Measurements from ENCODE around the gene CHMP3. TPM values are rescaled to one million over a fixed set of nuclear protein-coding genes. Genes with fewer than 3 reads are reported as not detected.

CHMP3 gene
- total RNA-seq, 2 donors from 2014 or later: 64.6 to 70.0 TPM

DNA sequence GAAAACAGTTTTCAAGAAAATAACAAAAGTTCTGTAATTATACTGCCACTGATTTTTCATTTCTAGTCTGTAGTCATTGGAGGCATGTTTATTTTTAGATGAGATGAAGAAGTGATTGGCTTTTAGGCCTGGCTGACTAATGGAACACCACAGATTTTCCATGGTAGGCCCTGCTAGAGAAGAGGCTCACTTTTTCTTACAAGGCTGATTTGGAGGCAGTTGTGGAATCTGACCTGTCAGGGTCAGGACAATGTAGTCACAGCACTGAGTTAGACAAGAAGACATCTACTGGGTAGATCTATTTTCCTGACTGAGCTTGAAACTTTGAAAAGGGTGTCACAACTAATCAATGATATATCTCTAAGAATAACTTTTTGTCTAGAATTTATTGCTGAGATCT, 78.1 kb downstream of the CHMP3 start:
- TF ChIP-seq, protein P1, sequence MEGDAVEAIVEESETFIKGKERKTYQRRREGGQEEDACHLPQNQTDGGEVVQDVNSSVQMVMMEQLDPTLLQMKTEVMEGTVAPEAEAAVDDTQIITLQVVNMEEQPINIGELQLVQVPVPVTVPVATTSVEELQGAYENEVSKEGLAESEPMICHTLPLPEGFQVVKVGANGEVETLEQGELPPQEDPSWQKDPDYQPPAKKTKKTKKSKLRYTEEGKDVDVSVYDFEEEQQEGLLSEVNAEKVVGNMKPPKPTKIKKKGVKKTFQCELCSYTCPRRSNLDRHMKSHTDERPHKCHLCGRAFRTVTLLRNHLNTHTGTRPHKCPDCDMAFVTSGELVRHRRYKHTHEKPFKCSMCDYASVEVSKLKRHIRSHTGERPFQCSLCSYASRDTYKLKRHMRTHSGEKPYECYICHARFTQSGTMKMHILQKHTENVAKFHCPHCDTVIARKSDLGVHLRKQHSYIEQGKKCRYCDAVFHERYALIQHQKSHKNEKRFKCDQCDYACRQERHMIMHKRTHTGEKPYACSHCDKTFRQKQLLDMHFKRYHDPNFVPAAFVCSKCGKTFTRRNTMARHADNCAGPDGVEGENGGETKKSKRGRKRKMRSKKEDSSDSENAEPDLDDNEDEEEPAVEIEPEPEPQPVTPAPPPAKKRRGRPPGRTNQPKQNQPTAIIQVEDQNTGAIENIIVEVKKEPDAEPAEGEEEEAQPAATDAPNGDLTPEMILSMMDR (IDR thresholded peaks at IDR 0.05): no peak
- no peak for TF ChIP-seq POLR2A (IDR thresholded peaks at IDR 0.05)
- H3K4me1 ChIP-seq: peaks cover 11% of the 10 kb centered on the region
- no peak overlapping the region for H3K27ac ChIP-seq
- no peaks in the 10 kb centered on the region for H3K9me3 ChIP-seq
- no peak for ATAC-seq
- DNase-seq: no peak
- H3K4me3 ChIP-seq: no peak overlapping the region
- H3K36me3 ChIP-seq (replicated peaks in 1 of 2; ENCODE audit: insufficient read depth in 1 of 2, low read depth in 2 of 2): peaks cover 9 to 26% of the 10 kb centered on the region in 2 donors
- no peaks in the 10 kb centered on the region for H3K27me3 ChIP-seq
- intact Hi-C loops (cut with DNase I): loop anchor here (10.0 kb wide), 1 partner anchor 360 kb away; no protein-coding TSS in a partner anchor

GRCh38 chr2:86484385-86484784, 78.9 kb downstream of the CHMP3 start:
- DNase-seq (no peak), ATAC-seq (no peak)
- no peaks in the 10 kb centered on the region for H3K9me3 ChIP-seq
- peaks cover 9% of the 10 kb centered on the region for H3K4me1 ChIP-seq
- peaks cover 9 to 22% of the 10 kb centered on the region in 2 donors for H3K36me3 ChIP-seq (replicated peaks in 1 of 2; ENCODE audit: insufficient read depth in 1 of 2, low read depth in 2 of 2)
- no peak overlapping the region for H3K4me3 ChIP-seq
- H3K27ac ChIP-seq: no peak overlapping the region
- TF ChIP-seq, protein P1 (IDR thresholded peaks at IDR 0.05): no peak
- no peak for TF ChIP-seq POLR2A (IDR thresholded peaks at IDR 0.05)
- intact Hi-C loops (cut with DNase I): loop anchor here (10.0 kb wide), 1 partner anchor 360 kb away; no protein-coding TSS in a partner anchor
- WGBS, 2 donors: 89 to 90% methylated on average over 3 of the region's 3 CpGs
- no peaks in the 10 kb centered on the region for H3K27me3 ChIP-seq

- Histone ChIP-seq H3K9me3 (no peaks in the 10 kb centered on the region), H3K27ac (peak overlapping the region in 1 of 4 donors; percentile 2), H3K36me3 (replicated peaks in 1 of 2; ENCODE audit: insufficient read depth in 1 of 2, low read depth in 2 of 2) (peaks cover 9 to 31% of the 10 kb centered on the region in 2 donors), H3K4me3 (no peak overlapping the region), H3K4me1 (peaks cover 14% of the 10 kb centered on the region), H3K27me3 (no peaks in the 10 kb centered on the region)
- DNase-seq (no peak), ATAC-seq (no peak)
- WGBS, 2 donors: 88 to 92% methylated on average over 3 of the region's 3 CpGs
- intact Hi-C loops (cut with DNase I): loop anchor here (10.0 kb wide), 1 partner anchor 357 kb away; no protein-coding TSS in a partner anchor
- TF ChIP-seq, protein P1 (IDR thresholded peaks at IDR 0.05): no peak
- TF ChIP-seq POLR2A (IDR thresholded peaks at IDR 0.05): no peak
These were observed 81.2 kb downstream of the CHMP3 start for GRCh38 chr2:86482034-86482433.

GRCh38 chr2:86480105-86480504, 83.1 kb downstream of the CHMP3 start:
- Histone ChIP-seq H3K4me3 (no peak overlapping the region), H3K27ac (peak overlapping the region in 2 of 4 donors; percentile 5 to 26), H3K4me1 (peaks cover 22% of the 10 kb centered on the region), H3K36me3 (replicated peaks in 1 of 2; ENCODE audit: insufficient read depth in 1 of 2, low read depth in 2 of 2) (peaks cover 5 to 27% of the 10 kb centered on the region in 2 donors), H3K27me3 (no peaks in the 10 kb centered on the region), H3K9me3 (no peaks in the 10 kb centered on the region)
- ATAC-seq: no peak
- TF ChIP-seq POLR2A (IDR thresholded peaks at IDR 0.05): no peak
- TF ChIP-seq, protein P1 (IDR thresholded peaks at IDR 0.05): no peak
- intact Hi-C loops (cut with DNase I): loop anchor here (10.0 kb wide), 1 partner anchor 355 kb away; no protein-coding TSS in a partner anchor
- DNase-seq: peak in 3 of 4 donors; percentile 16 to 22 (median 17)
- 50 to 51% methylated on average over 7 of the region's 7 CpGs for whole genome bisulfite sequencing, 2 donors

DNA sequence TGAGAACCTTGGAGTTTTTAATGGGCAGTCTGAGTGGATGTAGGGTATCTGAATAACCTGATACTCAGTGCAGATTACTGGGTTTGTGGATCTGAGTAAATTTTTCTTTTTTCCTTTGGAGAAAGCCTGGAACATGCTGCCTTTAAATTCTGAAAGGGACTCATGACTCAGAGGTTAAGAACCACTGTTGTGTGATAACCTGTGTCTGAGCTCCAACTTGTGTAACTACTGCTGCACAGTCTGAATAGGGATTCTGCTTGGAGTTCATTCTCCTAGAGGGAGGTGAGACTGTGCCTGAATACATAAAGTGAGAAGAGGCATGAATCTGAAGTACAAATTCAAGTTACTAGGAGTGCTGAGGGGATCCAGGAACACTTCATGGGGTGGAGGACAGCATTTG, 85.9 kb downstream of the CHMP3 start:
- no peaks in the 10 kb centered on the region for H3K9me3 ChIP-seq
- H3K36me3 ChIP-seq (replicated peaks in 1 of 2; ENCODE audit: insufficient read depth in 1 of 2, low read depth in 2 of 2): peaks cover 0 to 19% of the 10 kb centered on the region in 2 donors
- peaks cover 22% of the 10 kb centered on the region for H3K4me1 ChIP-seq
- no peak overlapping the region for H3K4me3 ChIP-seq
- no peak for DNase-seq
- H3K27me3 ChIP-seq: no peaks in the 10 kb centered on the region
- peak overlapping the region; percentile 6 to 59 (median 35) for H3K27ac ChIP-seq
- TF ChIP-seq POLR2A (IDR thresholded peaks at IDR 0.05): no peak
- TF ChIP-seq, protein P1 (IDR thresholded peaks at IDR 0.05): no peak
- peak; percentile 47 for ATAC-seq
- intact Hi-C loops (cut with DNase I): no loop called here

Measured in body of pancreas (tissue), 4 donors.